GM21529 (cell line): Measurements from ENCODE around the gene ASB2.
A peak's percentile ranks its signal among the peaks of the same experiment; 100 is the strongest.

ENCODE experiments used
- ATAC-seq: cut with Tn5 transposase; IDR thresholded peaks from one replicate; pipeline ENCODE4 v1.9.1; 2021; ENCODE audit not compliant: unreplicated experiment

Gene ASB2

DNA sequence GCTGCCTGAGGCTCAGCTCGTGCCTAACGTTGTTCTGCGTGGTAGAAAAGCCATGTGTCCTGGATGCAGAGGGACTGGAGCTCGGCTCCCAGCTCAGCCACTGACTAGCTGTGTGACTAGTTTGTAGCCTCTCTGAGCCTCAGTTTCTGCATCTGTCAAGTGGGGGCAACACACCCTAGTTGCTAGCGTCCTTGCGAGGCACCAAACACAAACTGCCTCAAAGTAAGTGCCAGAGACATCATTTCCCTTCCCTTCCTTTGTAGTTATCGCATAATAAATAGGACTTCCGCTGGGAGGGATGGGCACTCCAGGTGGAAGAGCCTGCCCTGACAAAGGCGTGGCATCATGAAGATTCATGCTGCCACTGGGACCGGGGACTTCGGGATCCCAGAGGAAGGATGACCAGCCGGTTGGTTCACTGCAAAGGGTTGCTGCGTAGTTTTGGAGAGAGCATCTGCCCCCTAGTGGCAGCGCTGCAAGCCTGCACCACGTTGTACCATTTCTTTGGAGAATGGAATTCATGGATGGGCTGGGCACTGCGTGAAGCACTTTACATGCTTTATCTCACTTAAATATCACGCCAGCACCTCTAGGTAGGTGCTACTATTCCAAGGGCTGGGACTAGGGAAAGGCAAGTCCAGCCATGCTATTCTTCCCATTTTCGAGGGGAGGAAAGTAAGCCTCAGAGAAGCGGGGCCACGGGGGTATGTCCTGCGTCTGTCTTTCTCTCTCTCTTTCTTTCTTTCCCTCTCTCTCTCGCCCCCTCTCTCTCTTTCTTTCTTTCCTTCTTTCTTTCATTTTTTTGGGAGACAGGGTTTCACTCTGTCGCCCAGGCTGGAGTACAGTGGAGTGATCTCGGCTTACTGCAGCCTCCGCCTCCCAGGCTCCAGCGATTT, 25.4 kb upstream of the ASB2 start:
- ATAC-seq: peak; percentile 63

DNA sequence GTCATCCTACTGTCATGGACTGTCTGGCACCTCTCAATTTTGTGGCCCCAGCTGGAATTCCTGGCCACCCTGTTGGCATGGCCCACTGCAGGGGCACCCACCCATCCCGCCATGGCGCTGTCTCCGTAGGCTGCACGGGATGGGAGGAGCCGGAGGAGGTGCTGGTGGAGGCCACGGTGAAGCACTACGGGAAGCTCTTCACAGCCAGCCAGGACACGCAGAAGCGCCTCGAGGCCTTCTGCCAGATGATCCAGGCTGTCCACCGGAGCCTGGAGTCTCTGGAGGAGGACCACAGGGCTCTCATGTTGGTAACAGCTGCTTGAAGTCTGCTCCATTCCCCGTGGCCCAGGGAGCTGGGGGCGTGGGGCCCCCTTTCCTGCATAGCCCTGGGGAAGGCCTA, 24.6 kb upstream of the ASB2 start:
- ATAC-seq: no peak

DNA sequence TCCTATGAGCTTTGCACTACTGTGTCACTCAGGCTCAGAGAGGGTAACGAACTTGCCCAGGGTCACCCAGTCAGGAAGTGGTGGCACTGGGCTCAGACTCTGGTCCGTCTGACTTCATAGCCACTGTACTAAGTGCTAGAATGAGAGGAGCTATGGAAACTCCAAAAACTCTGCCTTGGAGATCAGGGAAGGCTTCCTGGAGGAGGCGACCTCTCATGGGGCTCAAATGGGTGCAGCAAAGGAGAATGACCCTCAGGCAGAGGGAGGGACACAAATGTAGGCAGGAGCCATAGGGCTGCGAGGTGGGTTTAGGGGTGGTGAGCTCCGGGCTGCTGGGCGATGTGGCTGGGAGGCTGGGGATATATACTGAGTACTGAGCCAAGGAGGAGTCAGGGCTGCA, 23.9 kb upstream of the ASB2 start:
- no peak for ATAC-seq

DNA sequence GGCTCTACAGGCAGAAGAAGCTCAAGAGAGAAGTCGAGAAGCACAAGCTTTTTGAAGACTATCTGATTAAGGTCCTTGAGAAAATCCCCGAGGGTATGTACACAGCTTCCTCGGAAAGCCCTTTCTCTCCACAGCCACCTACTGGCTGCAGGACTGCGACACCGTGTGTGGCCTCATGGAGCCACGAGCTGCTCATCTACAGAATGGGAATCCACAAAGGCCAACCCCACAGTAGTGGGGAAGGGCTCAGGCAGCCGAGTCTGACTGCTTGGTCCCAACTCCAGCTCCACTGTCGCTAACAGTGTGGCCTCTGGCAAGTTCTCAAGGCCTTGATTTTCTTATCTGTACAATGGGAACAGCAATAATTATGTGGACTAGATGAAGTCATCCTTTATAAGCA, 23.2 kb upstream of the ASB2 start:
- no peak for ATAC-seq

DNA sequence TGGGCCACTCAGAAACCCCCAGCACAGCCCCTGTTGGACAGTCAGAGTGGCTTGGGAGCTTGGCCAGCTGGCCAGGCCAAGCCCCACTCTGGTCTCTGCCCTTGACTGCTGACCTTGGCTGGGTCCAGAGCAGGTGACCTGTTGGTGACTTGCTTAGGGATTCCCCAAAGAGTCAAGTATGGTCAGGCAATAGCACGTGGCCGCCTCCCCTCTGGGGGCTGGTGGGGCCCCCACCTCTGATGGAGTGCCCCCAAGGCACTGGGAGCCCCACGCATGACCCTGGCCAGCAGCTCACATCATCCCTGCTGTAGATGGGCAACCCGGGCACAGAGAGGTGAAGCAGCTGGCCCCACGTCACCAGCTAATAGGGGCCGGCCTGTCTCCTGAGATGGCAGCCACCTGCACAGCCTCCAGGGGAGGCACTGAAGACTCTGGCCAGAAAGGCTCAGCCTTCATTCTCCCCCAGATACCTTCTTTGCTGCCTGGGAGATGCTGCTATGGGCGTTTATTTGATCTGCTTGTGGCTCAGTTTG, 22.6 kb upstream of the ASB2 start:
- no peak for ATAC-seq

DNA sequence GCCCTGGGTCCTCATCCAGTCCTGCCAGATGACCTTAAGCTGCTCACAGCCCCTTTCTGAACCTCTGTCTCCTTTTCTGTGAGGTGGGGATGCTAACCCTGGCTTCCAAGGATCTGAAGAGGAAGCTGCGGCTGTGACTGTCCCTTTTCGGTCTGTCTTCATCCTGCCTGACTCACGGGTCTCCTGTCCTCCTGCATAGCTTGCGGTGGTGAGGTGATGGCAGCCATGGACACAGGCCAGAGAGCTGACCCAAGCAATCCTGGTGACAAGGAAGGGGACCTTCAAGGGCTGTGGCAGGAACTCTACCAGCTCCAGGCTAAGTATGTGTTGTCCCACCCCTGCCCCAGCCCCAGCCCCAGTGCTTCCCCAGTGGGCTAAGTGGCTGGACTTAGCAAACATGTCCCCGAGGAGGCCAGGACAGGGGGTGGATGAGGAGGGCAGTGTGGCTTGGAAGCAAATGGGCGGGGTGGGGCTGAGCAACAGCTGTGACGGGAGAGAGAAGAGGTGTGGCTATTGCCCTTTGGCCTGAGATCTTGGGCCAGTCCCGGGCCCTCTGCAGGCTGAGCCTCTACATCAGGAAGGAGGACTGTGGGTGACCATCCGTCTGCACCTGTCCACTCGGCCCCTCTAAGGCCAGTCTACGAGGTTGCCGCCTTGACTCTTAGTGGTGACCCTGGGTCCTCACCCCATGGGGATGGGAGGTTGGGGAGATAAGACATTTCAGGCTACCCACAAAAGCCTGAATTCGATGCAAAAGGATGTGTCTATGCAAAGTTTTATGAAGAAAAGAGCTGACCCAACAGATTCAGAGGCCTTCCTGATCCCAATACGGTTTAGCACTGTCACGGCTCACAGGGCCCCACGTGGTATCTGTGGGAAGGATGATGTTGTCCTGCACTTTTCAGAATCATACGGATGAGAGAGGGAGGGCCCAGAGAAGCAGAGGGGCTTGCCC, 21.8 kb upstream of the ASB2 start:
- no peak for ATAC-seq

DNA sequence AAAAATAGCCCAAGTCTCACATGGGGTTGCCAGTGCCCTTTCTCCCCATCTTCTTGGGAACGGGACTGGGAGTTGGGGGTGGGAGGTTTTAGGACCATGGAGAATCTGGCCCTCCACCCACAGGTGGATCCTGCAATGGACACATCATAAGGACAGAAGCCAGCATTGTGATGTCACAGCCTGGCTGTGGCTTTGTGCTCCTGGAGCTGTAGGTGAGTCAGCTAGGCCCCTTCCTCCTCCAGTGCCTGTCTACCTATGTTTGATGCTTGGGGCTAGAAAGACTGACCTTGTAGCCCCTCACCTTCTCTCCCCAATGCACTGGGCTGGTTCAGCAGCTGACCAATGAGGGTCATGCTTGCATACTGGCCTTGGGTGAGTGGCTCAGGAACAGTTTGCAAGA, 20.7 kb upstream of the ASB2 start, which contains the start of gene CCDC197:
CCDC197 (plus strand) TSS at position 220 of the 400 bp plus-strand sequence. CDS start 831 bp downstream, outside the sequence.
- ATAC-seq: no peak

DNA sequence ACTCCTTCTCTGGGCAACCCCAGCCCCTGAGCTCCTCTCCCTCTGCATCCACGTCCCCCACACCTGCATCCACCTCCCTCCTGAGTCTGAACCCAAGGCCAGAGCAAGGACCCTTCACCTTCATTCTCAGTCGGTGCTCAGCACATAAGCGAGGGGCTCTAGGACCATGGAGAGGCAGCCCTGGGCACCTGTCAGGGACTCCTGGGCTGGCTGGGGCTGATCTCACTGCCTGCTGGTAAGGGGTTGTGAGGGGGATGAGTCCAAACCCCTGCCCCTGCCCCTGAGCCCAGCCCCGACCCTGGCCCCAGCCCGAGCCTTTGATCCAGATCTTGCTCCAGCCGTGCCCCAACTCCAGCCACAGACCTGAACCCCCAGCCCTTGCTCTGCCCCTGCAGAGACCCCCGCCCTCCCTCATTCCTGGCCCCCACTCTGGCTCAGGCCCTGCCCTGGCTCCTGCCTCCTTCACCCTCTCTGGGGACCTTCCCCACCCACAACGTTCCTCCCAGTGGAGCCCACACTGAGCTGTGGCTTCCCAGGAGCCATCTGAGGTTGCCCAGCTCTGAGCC, 19.8 kb upstream of the ASB2 start:
- ATAC-seq: no peak

DNA sequence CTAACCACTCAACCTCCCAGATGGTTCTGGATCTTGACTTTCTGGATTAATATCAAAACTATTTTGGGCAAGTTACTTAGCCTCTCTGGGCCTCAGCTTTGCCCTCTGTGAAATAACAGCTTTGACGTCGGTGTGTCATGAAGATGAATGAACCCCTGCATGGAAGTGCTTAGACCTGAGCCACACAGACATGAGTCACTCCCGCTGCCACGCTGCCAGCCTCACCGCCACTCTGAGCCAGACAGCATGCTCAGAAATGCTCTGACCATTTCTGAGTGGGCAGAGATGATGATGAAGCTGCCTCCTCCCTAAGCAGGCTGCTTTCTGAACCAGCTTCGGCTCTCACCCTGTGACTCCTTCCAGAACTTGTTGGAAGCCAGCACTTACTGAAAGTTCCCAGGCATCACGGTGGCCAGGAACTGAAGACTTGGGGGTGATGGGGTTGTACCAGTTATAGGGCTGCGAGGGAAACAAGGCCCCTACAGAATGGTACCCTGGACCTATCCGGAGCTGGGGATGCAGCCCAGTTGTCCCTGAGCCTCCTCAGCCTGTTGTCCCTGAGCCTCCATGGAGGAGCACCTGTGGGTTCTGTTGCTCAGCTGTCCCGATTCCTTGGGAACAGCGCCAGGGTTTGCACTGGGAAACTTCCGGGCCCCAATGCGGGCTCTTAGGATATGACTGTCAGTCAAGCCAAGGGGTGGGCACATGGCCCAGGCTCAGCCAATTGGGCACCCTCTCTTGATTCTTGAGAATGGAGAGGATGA, 18.7 kb upstream of the ASB2 start:
- ATAC-seq: no peak

DNA sequence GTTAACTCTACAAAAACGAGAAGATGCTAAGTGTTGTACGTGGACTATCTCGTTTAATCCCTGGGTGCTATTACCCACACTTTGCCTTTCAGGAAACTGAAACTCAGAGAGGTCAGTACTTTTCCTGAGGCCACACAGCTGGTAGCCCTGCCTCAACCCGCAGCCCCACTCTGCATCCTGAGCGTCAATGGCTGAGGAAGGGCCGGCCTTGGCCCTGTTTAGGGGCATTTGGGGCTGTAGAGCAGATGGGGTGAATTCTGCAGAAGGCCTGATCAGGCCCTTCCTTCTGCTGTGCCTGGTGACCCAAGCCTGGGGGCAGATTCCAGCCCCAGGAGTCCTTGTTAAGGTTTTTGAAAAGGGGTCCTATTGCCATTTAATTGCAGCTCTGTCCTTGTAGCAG, 17.0 kb upstream of the ASB2 start:
- no peak for ATAC-seq

DNA sequence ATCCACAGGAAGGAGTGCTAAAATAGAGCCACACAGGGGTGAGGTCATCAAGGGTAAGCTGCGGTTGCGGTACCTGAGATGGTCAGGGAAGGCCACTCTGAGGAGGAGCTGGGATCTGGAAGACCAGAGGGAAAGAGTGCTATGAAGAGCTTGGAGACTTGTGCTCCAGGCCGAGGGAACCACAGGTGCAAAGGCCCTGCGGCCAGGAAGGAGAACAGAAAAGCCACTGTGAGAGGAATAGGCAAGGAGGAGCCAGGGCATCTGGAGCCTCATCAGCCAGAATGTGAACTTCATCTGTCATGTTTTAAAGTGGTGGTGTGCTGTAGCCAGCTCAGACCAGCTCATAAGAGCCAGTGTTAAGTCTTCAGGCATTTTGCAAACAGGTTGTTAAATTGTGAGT, 15.3 kb upstream of the ASB2 start:
- no peak for ATAC-seq

DNA sequence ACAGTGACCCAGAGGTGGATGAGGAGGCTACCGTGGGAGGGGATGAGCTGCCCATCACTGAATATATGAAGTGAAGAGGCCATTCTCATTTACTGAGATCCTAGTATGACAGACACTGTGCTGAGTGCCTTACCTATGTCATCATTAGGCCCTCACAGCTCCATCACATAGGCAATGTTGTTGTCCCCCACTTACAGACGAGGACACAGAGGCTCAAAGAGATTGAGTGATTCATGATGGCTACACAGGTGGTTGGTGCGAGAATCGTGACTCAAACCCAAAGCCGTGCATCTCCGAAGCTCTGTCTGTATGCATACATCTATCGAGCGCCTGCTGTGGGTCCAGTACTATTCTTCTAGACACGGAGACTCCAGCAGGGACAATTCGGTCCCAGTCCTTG, 14.8 kb upstream of the ASB2 start:
- ATAC-seq: no peak

DNA sequence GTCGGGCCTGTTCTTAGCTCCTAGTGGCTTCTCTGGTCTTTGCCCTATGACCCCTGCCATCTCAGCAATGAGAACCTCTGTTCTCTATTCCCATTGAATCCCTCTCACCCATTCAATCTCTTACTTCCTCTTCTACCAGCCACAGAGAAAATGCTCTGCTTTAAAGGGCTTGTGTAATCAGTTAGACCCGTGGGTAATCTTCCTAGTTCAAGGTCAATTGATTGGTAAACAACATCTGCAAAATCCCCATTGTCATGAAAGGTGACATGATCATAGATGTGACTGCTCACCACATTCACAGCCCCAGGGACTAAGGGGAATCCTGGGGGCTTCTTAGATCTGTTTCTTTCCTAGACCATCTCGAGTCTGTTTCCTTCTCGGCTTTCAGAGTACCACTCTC, 13.6 kb upstream of the ASB2 start:
- ATAC-seq: peak; percentile 62

DNA sequence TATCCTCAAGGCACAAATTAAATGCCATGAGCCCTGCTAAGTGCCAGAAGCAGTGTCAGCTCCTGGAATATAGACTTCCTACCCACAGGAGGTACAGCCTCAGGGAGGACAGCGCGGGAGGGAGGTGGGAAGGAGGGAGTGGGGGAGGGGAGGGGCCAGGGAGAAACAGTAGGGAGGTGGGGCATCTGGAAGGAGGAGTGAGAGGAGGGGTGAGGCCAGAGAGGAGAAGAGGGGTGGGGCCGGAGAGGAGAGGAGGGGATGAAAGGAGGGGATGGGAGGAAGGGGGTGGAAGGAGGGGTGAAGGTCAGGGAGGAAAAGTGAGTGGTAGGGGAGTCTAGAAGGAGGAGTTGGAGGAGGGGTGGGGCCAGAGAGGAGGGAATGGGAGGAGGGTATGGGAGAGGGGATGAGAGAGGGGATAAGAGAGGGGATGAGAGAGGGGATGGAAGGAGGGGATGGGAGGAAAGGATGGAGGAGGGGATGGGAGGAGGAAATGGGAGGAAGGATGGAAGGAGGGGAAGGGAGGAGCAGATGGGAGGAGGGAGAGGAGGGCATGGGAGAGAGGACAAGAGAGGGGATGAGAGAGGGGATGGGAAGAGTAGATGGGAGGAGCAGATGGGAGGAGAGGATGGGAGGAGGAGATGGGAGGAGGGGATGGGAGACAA, 11.6 kb upstream of the ASB2 start:
- ATAC-seq: no peak

DNA sequence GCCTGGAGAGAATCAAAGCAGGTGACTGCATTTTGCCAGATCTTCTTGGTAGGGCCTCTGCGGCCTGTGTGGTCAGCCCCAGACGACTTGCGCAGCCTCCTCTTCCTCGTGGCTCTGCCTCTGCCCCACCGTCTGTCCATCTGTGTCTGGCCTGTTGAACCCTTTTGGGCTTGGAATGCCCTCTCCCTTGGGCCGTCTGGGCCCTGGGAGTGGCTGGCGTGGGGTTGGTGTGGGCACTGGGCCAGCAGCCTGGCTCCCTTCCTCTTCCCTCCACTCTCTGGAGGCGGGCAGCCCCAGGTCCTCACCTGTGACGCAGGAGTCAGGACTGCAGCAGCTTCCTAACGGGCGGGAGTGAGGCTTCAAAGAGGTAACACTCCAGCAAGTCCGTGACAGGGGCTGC, 11.0 kb upstream of the ASB2 start:
- ATAC-seq: no peak

DNA sequence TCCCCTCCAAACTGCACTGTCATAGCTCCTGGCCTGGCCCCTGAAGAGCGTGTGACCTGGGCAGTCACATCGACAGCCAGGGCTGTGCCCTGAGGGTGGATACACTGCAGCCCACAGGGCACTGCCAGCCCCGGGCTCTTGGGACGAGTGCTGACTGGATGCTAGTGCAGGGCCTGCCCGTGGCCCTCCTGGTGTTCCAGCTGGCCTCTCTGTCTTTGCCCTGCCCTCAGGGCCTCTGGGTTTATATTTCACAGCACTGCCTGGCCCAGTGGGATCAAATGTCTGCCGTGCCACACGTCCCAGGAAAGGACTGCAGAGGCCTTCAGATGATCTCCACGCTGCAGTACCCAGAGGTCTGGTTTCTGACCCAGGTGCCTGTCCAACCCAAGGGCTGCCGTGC, 10.6 kb upstream of the ASB2 start:
- ATAC-seq: no peak

DNA sequence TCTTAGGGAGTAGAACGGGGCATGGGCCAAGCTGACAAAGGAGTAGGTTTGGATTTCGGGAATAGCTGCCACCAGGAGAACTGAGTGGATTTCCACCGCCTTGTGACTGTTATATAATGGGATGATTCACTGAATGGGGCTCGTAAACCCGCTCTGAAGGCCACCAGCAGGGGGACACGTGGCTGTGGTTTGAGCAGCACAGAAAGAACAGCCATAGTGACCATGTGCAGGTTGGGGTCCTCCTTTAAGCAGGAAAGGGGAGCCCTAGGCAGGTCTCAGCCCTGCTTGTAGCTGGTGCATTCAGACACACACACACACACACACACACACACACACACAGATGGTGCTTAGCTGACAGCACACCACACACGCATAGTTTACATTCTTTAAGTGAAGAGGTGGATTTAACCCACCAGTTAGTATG, 8.6 kb upstream of the ASB2 start:
- ATAC-seq: no peak

DNA sequence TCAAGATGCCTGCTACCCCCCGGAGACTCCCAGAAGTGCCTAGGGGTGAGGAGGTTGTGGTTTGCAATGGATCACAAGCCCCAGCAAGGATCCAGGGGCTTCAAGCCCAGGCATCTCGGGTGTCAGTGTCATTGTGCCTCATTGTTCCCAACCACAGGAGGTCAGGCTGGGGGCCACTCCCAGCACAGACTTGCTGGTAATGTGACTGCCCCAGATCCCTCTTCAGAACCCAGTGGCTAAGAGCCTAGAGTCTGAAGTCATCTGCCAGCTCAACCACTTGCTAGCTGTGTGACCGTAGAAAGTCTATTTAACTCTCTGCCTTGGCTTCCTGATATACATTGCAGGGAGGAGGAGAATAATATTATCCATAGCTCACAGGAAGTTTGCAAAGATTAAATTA, 7.7 kb upstream of the ASB2 start:
- ATAC-seq: no peak

DNA sequence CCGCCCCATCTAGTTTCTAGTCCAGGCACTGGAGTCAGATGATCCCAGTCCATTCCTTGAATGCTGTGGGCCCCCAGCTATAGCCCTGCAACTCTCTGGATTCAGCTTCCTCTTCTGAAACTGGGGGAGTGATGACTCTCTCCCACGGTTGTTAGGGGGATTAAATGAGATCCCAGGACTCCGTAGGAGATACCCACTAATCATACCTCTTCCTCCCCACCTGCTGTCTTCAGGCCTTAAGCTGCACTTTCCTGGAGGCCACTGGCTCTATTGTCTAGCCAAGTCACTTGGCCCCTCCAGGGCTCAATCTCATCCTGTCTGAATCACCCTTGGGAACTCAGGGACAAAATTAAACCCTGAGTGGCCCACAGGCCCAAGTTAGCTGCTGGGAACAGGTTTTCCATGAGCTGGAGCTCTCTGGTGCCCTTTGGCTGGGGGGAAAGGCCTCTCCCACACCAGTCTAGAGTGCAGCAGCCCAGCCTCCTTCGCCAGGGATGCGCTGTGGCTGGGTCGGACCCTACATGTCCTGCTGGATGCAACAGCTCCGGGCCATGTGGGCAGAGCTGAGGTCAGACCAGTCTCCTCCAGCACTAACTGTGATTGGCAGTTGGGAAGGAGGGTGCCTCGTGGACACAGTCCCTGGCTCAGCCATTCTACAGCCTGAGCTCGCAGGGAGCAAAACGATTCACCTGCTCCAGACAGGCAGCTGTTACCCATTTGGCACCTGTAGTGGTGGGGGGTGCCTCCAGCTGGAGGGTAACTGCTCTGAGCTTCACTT, 6.0 kb upstream of the ASB2 start:
- no peak for ATAC-seq
